KMS-11 (cell line): ENCODE measurements around the gene PRM1.

ENCODE experiments used
- H2AFZ ChIP-seq: fragments of 200-600 bp; sonication (generic); 2 replicates; pipeline ENCODE4 v1.6.1; 2016; ENCODE audit warnings: antibody characterized with exemption, mixed run types, low read depth
- H3K27ac ChIP-seq: fragments of 200-600 bp; sonication (generic); 2 replicates; pipeline ENCODE4 v1.6.1; 2016; ENCODE audit warnings: mild to moderate bottlenecking, mixed run types
- H3K27me3 ChIP-seq: fragments of 200-600 bp; sonication (generic); 2 replicates; pipeline ENCODE4 v1.6.1; 2017; ENCODE audit warnings: mild to moderate bottlenecking, low read depth, mixed run types, moderate library complexity; ENCODE audit not compliant: insufficient read depth
- H3K36me3 ChIP-seq: fragments of 200-600 bp; sonication (generic); 2 replicates; pipeline ENCODE4 v1.6.1; 2017; ENCODE audit warnings: mild to moderate bottlenecking, mixed run types; ENCODE audit not compliant: insufficient read depth
- H3K4me1 ChIP-seq: fragments of 200-600 bp; sonication (generic); 2 replicates; pipeline ENCODE4 v1.6.1; 2016; ENCODE audit warnings: mild to moderate bottlenecking, low read depth, mixed run types; ENCODE audit not compliant: poor library complexity, severe bottlenecking
- H3K4me2 ChIP-seq: fragments of 200-600 bp; sonication (generic); 2 replicates; pipeline ENCODE4 v1.7.0; 2016; ENCODE audit warnings: mild to moderate bottlenecking, mixed run types
- H3K4me3 ChIP-seq: fragments of 200-600 bp; sonication (generic); IDR thresholded peaks from 2 replicates; pipeline ENCODE4 v1.6.1; 2017; ENCODE audit warnings: low read depth, low read length, mixed read lengths; ENCODE audit not compliant: insufficient read depth
- H3K79me2 ChIP-seq: fragments of 200-600 bp; sonication (generic); 2 replicates; pipeline ENCODE4 v1.6.1; 2016; ENCODE audit warnings: low read depth, mixed run types; ENCODE audit not compliant: insufficient read depth
- H3K9ac ChIP-seq: fragments of 200-600 bp; sonication (generic); 2 replicates; pipeline ENCODE4 v1.6.1; 2016; ENCODE audit warnings: mild to moderate bottlenecking, mixed run types
- H4K20me1 ChIP-seq: fragments of 200-600 bp; sonication (generic); 2 replicates; pipeline ENCODE4 v1.6.1; 2016; ENCODE audit warnings: mild to moderate bottlenecking, mixed run types; ENCODE audit not compliant: insufficient read depth
- TF ChIP-seq, protein P1 (sequence below): fragments of 200-600 bp; sonication (generic); conservative IDR thresholded peaks from 2 replicates; pipeline ENCODE4 v1.6.1; 2017; ENCODE audit warnings: low read depth, mild to moderate bottlenecking, antibody characterized with exemption, low read length, moderate library complexity, mixed read lengths

PRM1 gene

DNA sequence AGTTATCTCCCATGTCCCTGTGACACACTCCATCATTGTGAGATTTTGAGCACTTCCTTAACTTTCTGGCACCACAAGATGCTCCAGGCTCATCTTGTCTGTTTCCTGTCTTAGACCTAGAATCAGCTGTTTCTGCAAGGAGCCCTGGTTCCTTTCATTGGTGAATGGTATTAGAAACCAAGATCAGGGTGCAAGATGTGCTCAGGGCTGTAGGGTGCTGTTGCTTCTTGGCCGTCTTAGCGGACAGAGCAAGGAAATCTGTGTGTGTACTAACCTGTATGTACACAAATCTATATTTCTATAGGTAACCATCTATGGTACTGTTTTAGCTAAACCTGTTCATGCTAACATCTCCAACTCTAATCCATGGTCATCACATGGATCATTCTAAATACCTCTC lies 8.1 kb upstream of the PRM1 start:
- H3K27ac ChIP-seq = no peak overlapping the region
- TF ChIP-seq, protein P1, sequence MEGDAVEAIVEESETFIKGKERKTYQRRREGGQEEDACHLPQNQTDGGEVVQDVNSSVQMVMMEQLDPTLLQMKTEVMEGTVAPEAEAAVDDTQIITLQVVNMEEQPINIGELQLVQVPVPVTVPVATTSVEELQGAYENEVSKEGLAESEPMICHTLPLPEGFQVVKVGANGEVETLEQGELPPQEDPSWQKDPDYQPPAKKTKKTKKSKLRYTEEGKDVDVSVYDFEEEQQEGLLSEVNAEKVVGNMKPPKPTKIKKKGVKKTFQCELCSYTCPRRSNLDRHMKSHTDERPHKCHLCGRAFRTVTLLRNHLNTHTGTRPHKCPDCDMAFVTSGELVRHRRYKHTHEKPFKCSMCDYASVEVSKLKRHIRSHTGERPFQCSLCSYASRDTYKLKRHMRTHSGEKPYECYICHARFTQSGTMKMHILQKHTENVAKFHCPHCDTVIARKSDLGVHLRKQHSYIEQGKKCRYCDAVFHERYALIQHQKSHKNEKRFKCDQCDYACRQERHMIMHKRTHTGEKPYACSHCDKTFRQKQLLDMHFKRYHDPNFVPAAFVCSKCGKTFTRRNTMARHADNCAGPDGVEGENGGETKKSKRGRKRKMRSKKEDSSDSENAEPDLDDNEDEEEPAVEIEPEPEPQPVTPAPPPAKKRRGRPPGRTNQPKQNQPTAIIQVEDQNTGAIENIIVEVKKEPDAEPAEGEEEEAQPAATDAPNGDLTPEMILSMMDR = no peak
- H3K4me2 ChIP-seq = no peak overlapping the region

GRCh38 chr16:11285842-11286241 lies 4.7 kb upstream of the PRM1 start:
- Histone ChIP-seq H3K27ac (no peak overlapping the region), H2AFZ (no peak overlapping the region), H3K4me2 (no peak overlapping the region), H3K79me2 (no peaks in the 10 kb centered on the region), H4K20me1 (no peaks in the 10 kb centered on the region), H3K36me3 (no peaks in the 10 kb centered on the region), H3K4me1 (peaks cover 6% of the 10 kb centered on the region), H3K9ac (no peak overlapping the region), H3K27me3 (peaks cover 13% of the 10 kb centered on the region; the same call in 1 of the 2 replicates), H3K4me3 (no peak overlapping the region)
- TF ChIP-seq, protein P1 = no peak

More for the DNA sequence above, 8.1 kb upstream of the PRM1 start:
- peaks cover 6% of the 10 kb centered on the region for H3K4me1 ChIP-seq
- H3K36me3 ChIP-seq = no peaks in the 10 kb centered on the region
- no peak overlapping the region for H3K4me3 ChIP-seq
- no peak overlapping the region for H3K9ac ChIP-seq
- H4K20me1 ChIP-seq = no peaks in the 10 kb centered on the region
- no peak overlapping the region for H2AFZ ChIP-seq
- H3K79me2 ChIP-seq = no peaks in the 10 kb centered on the region
- H3K27me3 ChIP-seq = peaks cover 15% of the 10 kb centered on the region

DNA sequence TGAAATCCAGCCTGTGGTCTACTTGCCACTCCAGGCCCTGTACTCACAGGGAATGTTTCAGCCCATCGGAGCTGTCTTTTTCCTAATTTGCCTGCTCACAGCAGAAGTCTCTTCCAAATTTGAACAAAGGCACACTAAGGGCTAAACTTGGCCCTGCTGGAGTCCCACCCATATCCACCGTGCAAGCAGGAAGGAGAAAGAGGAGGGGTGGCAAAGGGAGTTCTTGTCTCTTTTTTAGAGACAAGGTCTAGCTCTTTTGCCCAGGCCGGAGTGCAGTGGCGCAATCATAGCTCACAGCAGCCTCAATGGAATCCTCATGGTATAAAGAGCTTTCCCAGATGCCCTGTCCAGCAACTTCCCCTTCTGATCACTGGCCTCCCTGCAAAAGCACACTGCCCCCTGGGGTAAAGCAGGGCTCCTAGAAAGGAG lies 2.7 kb upstream of the PRM1 start:
- Histone ChIP-seq H3K9ac (no peak overlapping the region), H3K4me1 (peaks cover 13% of the 10 kb centered on the region), H3K27ac (no peak overlapping the region), H3K27me3 (peaks cover 17% of the 10 kb centered on the region; the same call in 1 of the 2 replicates), H4K20me1 (no peaks in the 10 kb centered on the region), H2AFZ (no peak overlapping the region), H3K4me2 (no peak overlapping the region), H3K4me3 (no peak overlapping the region), H3K36me3 (no peaks in the 10 kb centered on the region), H3K79me2 (no peaks in the 10 kb centered on the region)
- TF ChIP-seq, protein P1 = no peak

GRCh38 chr16:11278681-11279628 lies 2.2 kb downstream of the PRM1 start:
- Histone ChIP-seq H3K27me3 (peaks cover 27% of the 10 kb centered on the region; the same call in 1 of the 2 replicates), H2AFZ (no peak overlapping the region), H4K20me1 (no peaks in the 10 kb centered on the region), H3K9ac (no peak overlapping the region), H3K4me1 (peaks cover 8% of the 10 kb centered on the region), H3K79me2 (no peaks in the 10 kb centered on the region), H3K36me3 (no peaks in the 10 kb centered on the region), H3K4me2 (no peak overlapping the region), H3K27ac (no peak overlapping the region), H3K4me3 (no peak overlapping the region)
- TF ChIP-seq, protein P1 = no peak
